IMR-90 (cell line): ENCODE measurements around the gene NDST1. TPM values are rescaled to one million over a fixed set of nuclear protein-coding genes. Genes with fewer than 3 reads are reported as not detected.

Source experiments
- ATAC-seq: fragments of 200-7000 bp; cut with Tn5 transposase; 2 replicates; pipeline ENCODE4 v1.9.1; 2020; ENCODE audit warnings: low read depth, mild to moderate bottlenecking, moderate library complexity
- BruUV-seq: library from RNA; stranded (reverse); fragments of 400-500 nt; replicated peaks from 2 replicates; lab custom pipeline; 2021; lab: Mats Ljungman, UMichigan
- CTCF ChIA-PET: fragments of 300-600 bp; formaldehyde crosslinking; extraction: SDS; loops from one replicate; lab custom pipeline; 2021; ENCODE audit warnings: antibody characterized with exemption; lab: Yijun Ruan, JAX
- POLR2A ChIA-PET: fragments of 300-600 bp; sonication (Branson Sonifier 250); formaldehyde crosslinking; loops from one replicate; lab custom pipeline; 2022; ENCODE audit warnings: antibody characterized with exemption; ENCODE audit not compliant: unreplicated experiment; lab: Charles Lee
- DNase-seq: peaks from one replicate; pipeline ENCODE4 v3.0.0; 2013
- H2AFZ ChIP-seq: replicated peaks from 2 replicates; pipeline ENCODE3; 2013; ENCODE audit warnings: low read length, mild to moderate bottlenecking; ENCODE audit not compliant: poor library complexity
- H2AK5ac ChIP-seq: 2 replicates; pipeline ENCODE4 v1.6.1; 2013; ENCODE audit warnings: low read depth, low read length, inconsistent platforms
- H2AK9ac ChIP-seq: replicated peaks from 2 replicates; pipeline ENCODE3; 2013; ENCODE audit warnings: mild to moderate bottlenecking, low read depth, low read length, moderate library complexity; ENCODE audit not compliant: poor library complexity
- H2BK120ac ChIP-seq: 2 replicates; pipeline ENCODE4 v1.6.1; 2013; ENCODE audit warnings: low read depth, low read length, inconsistent platforms
- H2BK15ac ChIP-seq: 3 replicates; pipeline ENCODE4 v1.6.1; 2013; ENCODE audit warnings: low read depth, low read length, inconsistent platforms
- H2BK20ac ChIP-seq: 2 replicates; pipeline ENCODE4 v1.6.1; 2013; ENCODE audit warnings: low read depth, mild to moderate bottlenecking, inconsistent platforms, low read length, moderate library complexity
- H2BK5ac ChIP-seq: 2 replicates; pipeline ENCODE4 v1.6.1; 2013; ENCODE audit warnings: mild to moderate bottlenecking, low read depth, low read length, inconsistent platforms; ENCODE audit not compliant: poor library complexity, severe bottlenecking
- H3K14ac ChIP-seq: replicated peaks from 2 replicates; pipeline ENCODE4 v1.6.1; 2013; ENCODE audit warnings: low read depth, low read length, inconsistent platforms
- H3K18ac ChIP-seq: 2 replicates; pipeline ENCODE4 v1.6.1; 2013; ENCODE audit warnings: low read depth, low read length, control low read depth
- H3K23ac ChIP-seq: 2 replicates; pipeline ENCODE4 v1.6.1; 2013; ENCODE audit warnings: low read depth, low read length, inconsistent platforms
- H3K27ac ChIP-seq: 2 replicates; pipeline ENCODE4 v1.5.1; 2013; ENCODE audit warnings: mild to moderate bottlenecking, control low read depth, low read length; ENCODE audit not compliant: insufficient read depth
- H3K27me3 ChIP-seq: 2 replicates; pipeline ENCODE4 v1.6.1; 2013; ENCODE audit warnings: low read length; ENCODE audit not compliant: control insufficient read depth, insufficient read depth
- H3K36me3 ChIP-seq: 2 replicates; pipeline ENCODE4 v1.6.1; 2013; ENCODE audit warnings: low read length, mixed read lengths; ENCODE audit not compliant: control insufficient read depth, insufficient read depth
- H3K4ac ChIP-seq: 2 replicates; pipeline ENCODE4 v1.6.1; 2013; ENCODE audit warnings: low read depth, low read length, inconsistent platforms
- H3K4me1 ChIP-seq: 2 replicates; pipeline ENCODE4 v1.6.1; 2013; ENCODE audit warnings: low read length, mixed read lengths; ENCODE audit not compliant: control insufficient read depth, insufficient read depth
- H3K4me2 ChIP-seq: 2 replicates; pipeline ENCODE4 v1.6.1; 2013; ENCODE audit warnings: low read depth, mild to moderate bottlenecking, control low read depth, low read length, moderate library complexity
- H3K4me3 ChIP-seq: 2 replicates; pipeline ENCODE4 v1.5.1; 2013; ENCODE audit warnings: low read depth, mild to moderate bottlenecking, control low read depth, low read length, moderate library complexity; ENCODE audit not compliant: insufficient read depth
- H3K56ac ChIP-seq: 2 replicates; pipeline ENCODE4 v1.6.1; 2013; ENCODE audit warnings: low read length, inconsistent platforms; ENCODE audit not compliant: insufficient read depth; ENCODE audit errors: extremely low read depth
- H3K79me1 ChIP-seq, 2 experiments: 2 replicates each; pipeline ENCODE4 v1.6.1; 2013; ENCODE audit warnings: low read length in 2 of 2, inconsistent platforms in 1 of 2, low read depth in 1 of 2
- H3K9ac ChIP-seq: 2 replicates; pipeline ENCODE4 v1.6.1; 2013; ENCODE audit warnings: low read depth, low read length, control low read depth
- H3K9me1 ChIP-seq: 2 replicates; pipeline ENCODE4 v1.6.1; 2013; ENCODE audit warnings: low read length, inconsistent platforms; ENCODE audit not compliant: insufficient read depth
- H3K9me3 ChIP-seq: 2 replicates; pipeline ENCODE4 v1.6.1; 2013; ENCODE audit warnings: low read length; ENCODE audit not compliant: control insufficient read depth, insufficient read depth
- H4K20me1 ChIP-seq: 2 replicates; pipeline ENCODE4 v1.6.1; 2013; ENCODE audit warnings: low read length, inconsistent platforms; ENCODE audit not compliant: insufficient read depth
- H4K5ac ChIP-seq: 2 replicates; pipeline ENCODE4 v1.6.1; 2013; ENCODE audit warnings: mild to moderate bottlenecking, low read depth, low read length, control low read depth
- H4K8ac ChIP-seq, 2 experiments: 2 replicates each; pipeline ENCODE4 v1.6.1; 2013; ENCODE audit warnings: low read depth in 2 of 2, low read length in 2 of 2, control low read depth in 1 of 2, inconsistent platforms in 1 of 2
- H4K91ac ChIP-seq: 2 replicates; pipeline ENCODE4 v1.6.1; 2013; ENCODE audit warnings: low read depth, low read length, inconsistent platforms; ENCODE audit not compliant: insufficient read depth
- BHLHE40 ChIP-seq: fragments of 150-350 bp; IDR thresholded peaks from 2 replicates; pipeline ENCODE4 v1.6.1; 2016; ENCODE audit warnings: mild to moderate bottlenecking, low read depth, low read length
- CHD1 ChIP-seq: IDR thresholded peaks from 2 replicates; pipeline ENCODE4 v1.6.1; 2012; ENCODE audit warnings: low read depth, low read length, improper control_type of control experiment
- CTCF ChIP-seq: conservative IDR thresholded peaks from 2 replicates; pipeline ENCODE4 v1.5.1; 2012; ENCODE audit warnings: mild to moderate bottlenecking, low read depth, low read length, improper control_type of control experiment
- FOS ChIP-seq: fragments of 150-350 bp; IDR thresholded peaks from 2 replicates; pipeline ENCODE4 v1.6.1; 2016; ENCODE audit warnings: low read depth, low read length
- MAFK ChIP-seq: IDR thresholded peaks from 2 replicates; pipeline ENCODE4 v1.6.1; 2012; ENCODE audit warnings: low read depth, low read length, improper control_type of control experiment
- NFE2L2 ChIP-seq: fragments of 150-350 bp; IDR thresholded peaks from 2 replicates; pipeline ENCODE4 v1.6.1; 2016; ENCODE audit warnings: low read depth, mild to moderate bottlenecking, low read length
- POLR2A ChIP-seq: IDR thresholded peaks from 2 replicates; pipeline ENCODE4 v1.6.1; 2012; ENCODE audit warnings: mild to moderate bottlenecking, low read depth, low read length
- RFX5 ChIP-seq: IDR thresholded peaks from 2 replicates; pipeline ENCODE4 v1.8.0; 2012; ENCODE audit warnings: low read depth, mild to moderate bottlenecking, low read length, moderate library complexity
- SMC3 ChIP-seq: fragments of 150-350 bp; IDR thresholded peaks from 2 replicates; pipeline ENCODE4 v1.6.1; 2016; ENCODE audit warnings: low read depth, mild to moderate bottlenecking, antibody characterized with exemption, low read length, moderate library complexity
- USF2 ChIP-seq: fragments of 150-350 bp; IDR thresholded peaks from 2 replicates; pipeline ENCODE4 v1.6.1; 2017; ENCODE audit warnings: mild to moderate bottlenecking, antibody characterized with exemption, low read length, low read depth
- WGBS, 2 experiments: methylation state at CpG; one replicate each; pipeline versions ENCODE4 v1.1.5 to v1.1.7; 2013; ENCODE audit warnings: missing lambda C conversion rate in 2 of 2; ENCODE audit not compliant: insufficient read length in 1 of 2; ENCODE audit errors: extremely low coverage in 2 of 2; 5-methylcytosine and 5-hydroxymethylcytosine counted together
- dilution Hi-C: fragments of 300-500 bp; cut with HindIII; formaldehyde crosslinking; loops from one replicate; pipeline ENCODE4 v1.14.3; 2018; ENCODE audit warnings: low sequenced_read_pairs; ENCODE audit not compliant: unreplicated experiment
- in situ Hi-C: fragments of 300-500 bp; cut with MboI; formaldehyde crosslinking; loops from 3 replicates; pipeline ENCODE4 v1.14.3; 2019; ENCODE audit warnings: low sequenced_read_pairs, inconsistent platforms, mixed read lengths
- intact Hi-C: fragments of 100-400 bp; cut with micrococcal nuclease; formaldehyde crosslinking; loops from 2 replicates; pipeline ENCODE4 v1.10.0; 2022
- polyA plus RNA-seq, 3 experiments: library from polyadenylated mRNA; depleted of rRNA; stranded (reverse); fragments of >200 nt; gene quantifications; 2 replicates each; pipeline ENCODE4 v1.2.3, GENCODE V29; 2012; ENCODE audit warnings: low replicate concordance in 1 of 3
- total RNA-seq: library from RNA; depleted of rRNA; stranded (reverse); fragments of >200 nt; gene quantifications from 2 replicates; pipeline ENCODE4 v1.2.3, GENCODE V29; 2012

NDST1 gene
- total and polyA plus RNA-seq, 2 of the 4 experiments (the other 2 are of a cell fraction): 30.5 to 80.4 TPM

GRCh38 chr5:150600616-150601490, 92.9 kb downstream of the NDST1 start (continued):
- TF ChIP-seq CHD1: no peak
- TF ChIP-seq NFE2L2: no peak

GRCh38 chr5:150601491-150602345, 93.8 kb downstream of the NDST1 start:
- no peak overlapping the region for H2BK15ac ChIP-seq
- no peak overlapping the region for H2AK9ac ChIP-seq
- DNase-seq (no peak), ATAC-seq (no peak)
- H2AK5ac ChIP-seq: peak overlapping the region; percentile 30; the same call in 1 of the 2 replicates
- ChIA-PET CTCF (interaction anchor here (0.5 kb wide), 1 partner anchor 471 kb away, joined by 8 read pairs; no protein-coding TSS in a partner anchor), POLR2A (no interaction called here)
- H3K27ac ChIP-seq: no peak overlapping the region
- dilution Hi-C loops: no loop called here
- H3K4me1 ChIP-seq: peaks cover 7% of the 10 kb centered on the region
- H3K4me3 ChIP-seq: no peak overlapping the region
- TF ChIP-seq SMC3 (no peak), CTCF (no peak), USF2 (no peak), CHD1 (no peak), FOS (no peak), RFX5 (no peak), BHLHE40 (no peak), MAFK (no peak), NFE2L2 (no peak), POLR2A (no peak)
- H3K4me2 ChIP-seq: no peak overlapping the region
- no peak overlapping the region for H3K9ac ChIP-seq
- H4K5ac ChIP-seq: no peak overlapping the region
- H2BK120ac ChIP-seq: no peak overlapping the region
- H4K20me1 ChIP-seq: no peaks in the 10 kb centered on the region
- no peak overlapping the region for H2BK5ac ChIP-seq
- no peak overlapping the region for H4K8ac ChIP-seq
- no peaks in the 10 kb centered on the region for H3K9me3 ChIP-seq
- no peak overlapping the region for H3K23ac ChIP-seq
- H3K27me3 ChIP-seq: peaks cover 2% of the 10 kb centered on the region; the same call in 1 of the 2 replicates
- WGBS, 2 experiments: 60% methylated on average over 3 of the region's 16 CpGs; no CpG with 5 or more reads in 1 of the 2 experiments
- intact Hi-C loops: no loop called here
- in situ Hi-C loops: no loop called here
- H3K56ac ChIP-seq: no peak overlapping the region
- no peak overlapping the region for H3K14ac ChIP-seq
- H3K9me1 ChIP-seq: no peaks in the 10 kb centered on the region
- no peak overlapping the region for H3K18ac ChIP-seq
- no peak overlapping the region for H2AFZ ChIP-seq
- no TSS peak for BruUV-seq
- no peak overlapping the region for H3K4ac ChIP-seq
- no peaks in the 10 kb centered on the region for H3K79me1 ChIP-seq
- no peak overlapping the region; the same call in 1 of the 2 replicates for H4K91ac ChIP-seq
- no peaks in the 10 kb centered on the region for H3K36me3 ChIP-seq
- no peak overlapping the region; the same call in 1 of the 2 replicates for H2BK20ac ChIP-seq
